ENCODE measurements around the gene SKP1.
A peak's percentile ranks its signal among the peaks of the same experiment; 100 is the strongest.

Gene SKP1

DNA sequence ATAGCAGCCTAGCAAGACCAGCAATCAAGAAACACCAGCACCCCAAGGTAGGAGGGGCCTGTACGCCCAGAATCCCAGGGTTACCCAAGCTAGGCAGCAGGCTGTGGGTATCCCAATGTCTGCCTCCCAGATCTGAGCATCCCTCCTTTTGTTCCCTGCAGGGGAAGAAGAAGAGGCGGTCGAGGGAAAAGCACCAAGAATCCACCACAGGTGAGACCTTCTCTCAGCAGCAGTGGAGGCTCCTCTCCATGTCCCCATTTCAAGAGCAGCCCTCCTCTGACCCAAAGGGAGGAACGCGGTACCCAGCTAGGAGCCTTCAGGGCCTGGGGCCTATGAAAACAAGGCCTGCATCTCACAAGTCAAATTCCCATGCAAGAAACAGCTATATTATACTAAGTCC is 33.3 kb downstream of the SKP1 start:
- peak; percentile 2 for DNase-seq

DNA sequence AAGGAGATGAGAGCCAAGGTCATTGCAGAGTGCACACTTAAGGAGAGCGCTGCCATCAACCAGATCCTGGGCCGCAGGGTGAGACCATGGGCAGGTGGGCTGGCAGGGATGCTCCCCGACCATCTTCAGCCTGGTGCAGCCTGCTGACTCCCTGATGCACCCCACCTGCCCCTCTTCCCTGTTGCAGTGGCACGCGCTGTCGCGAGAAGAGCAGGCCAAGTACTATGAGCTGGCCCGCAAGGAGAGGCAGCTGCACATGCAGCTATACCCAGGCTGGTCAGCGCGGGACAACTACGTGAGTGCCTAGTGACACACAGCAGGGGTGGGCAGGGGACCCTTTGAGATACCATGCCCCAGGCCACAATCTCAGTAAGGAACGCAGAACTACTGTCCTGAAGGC is 33.9 kb downstream of the SKP1 start:
- peak; percentile 3 for DNase-seq

DNA sequence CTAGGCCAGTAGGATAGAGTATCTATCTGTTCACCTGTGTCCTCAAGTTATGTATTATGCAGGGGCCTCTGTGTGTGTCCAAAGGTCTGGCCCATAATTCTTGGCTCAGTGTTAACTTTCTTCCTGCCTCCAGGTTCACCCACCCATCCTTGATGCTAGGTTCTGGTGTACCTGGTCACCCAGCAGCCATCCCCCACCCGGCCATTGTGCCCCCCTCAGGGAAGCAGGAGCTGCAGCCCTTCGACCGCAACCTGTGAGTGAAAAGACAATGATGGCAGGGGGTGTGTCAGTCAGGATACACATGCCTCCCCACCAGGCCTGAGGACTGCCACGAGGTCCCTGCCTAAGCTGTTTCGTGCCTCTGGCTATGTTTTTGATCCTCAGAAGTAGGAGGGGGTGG is 34.7 kb downstream of the SKP1 start:
- DNase-seq: no peak

DNA sequence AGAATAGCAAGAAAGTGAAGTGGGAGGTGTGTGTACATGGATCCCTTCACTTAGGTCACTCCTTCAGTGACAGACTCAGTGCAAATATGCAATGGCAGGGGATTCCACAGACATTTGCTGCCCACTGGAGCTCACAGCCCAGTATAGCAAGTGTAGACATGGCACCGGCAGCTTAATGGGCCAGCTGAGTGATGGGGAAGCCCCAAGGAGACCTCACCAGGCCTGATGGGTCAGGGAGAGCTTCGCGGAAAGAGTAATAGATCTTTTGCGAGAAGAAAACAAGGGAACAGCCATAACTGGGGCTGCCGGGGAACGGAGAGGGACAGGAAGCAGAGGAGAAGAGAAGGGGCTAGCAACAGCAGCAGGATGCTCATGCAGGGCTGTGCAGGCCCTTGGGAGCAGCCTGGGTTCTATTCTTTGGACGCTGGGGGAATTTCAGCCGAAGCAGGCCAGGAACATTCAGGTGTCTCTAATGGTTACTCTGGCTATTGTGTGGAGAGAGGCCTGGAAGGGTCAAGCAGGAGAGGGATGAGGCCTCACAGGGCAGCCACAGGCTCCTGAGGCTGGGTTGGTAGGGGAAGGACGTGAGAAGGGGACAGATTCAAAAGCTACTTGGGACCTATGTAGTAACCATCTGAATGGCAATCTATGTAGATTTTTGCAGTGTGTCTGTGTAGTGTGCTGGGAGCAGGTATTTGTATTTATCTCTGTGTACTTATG is 35.3 kb downstream of the SKP1 start:
- peak; percentile 15 for DNase-seq

DNA sequence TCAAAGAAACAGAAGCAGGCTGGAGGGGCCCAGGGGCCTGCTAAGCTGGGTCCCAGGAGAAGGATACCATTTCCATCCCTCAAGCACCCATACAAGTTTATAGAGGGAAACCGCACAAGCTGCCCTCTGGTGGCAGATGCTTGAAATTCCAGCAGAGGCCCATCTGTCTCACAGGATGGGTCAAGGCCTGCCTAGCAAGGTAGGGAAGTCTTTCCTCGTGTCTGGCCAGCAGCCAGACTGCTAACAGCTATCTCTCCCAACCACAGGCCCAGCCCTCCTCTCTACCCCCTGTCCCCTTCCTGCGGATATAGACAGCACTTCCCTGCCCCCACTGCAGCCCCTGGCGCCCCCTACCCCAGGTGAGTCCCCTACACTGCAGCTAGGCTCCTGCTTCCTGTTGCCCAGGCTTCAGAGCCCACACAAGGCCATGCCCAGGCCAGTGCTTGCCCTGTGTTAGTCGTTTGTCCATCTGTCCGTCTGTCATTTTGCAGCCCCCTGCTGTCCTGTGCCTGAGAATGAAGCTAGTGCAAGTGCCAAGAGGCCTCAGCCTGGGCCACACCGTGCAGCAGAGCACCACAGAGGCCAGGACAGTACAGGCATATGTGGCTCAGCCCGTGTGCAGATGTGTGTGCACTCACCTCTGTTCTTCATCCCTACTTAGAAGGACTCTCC is 36.1 kb downstream of the SKP1 start:
- peak; percentile 69 for DNase-seq

DNA sequence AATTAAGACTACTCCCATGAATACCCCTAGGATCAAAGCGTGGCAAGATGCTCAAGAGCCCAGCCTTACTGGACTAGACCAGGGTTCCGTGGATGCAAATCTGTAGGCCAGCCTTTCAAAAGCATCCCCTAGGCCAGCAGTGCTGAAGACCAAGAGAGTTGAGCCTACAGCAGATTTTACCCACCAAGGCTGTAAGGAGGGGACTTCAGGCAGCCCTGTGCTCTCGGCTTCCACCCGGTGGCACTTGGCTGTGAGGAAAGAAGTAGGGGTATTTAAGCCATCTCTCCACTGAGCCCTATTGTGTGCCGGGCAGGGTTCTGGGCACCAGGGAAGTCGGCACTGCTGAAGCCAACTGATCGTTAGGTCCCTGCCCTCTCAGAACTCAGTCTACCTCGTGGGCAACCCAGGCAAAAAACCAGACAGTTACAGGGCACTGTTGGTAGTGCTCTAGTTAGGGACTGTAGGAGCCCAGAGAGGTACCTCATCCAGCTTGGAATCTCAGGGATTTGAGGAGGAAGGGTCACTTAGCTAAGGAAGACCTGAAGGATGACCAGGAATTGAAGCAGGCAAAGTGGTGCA is 36.8 kb downstream of the SKP1 start:
- DNase-seq: peak; percentile 1

DNA sequence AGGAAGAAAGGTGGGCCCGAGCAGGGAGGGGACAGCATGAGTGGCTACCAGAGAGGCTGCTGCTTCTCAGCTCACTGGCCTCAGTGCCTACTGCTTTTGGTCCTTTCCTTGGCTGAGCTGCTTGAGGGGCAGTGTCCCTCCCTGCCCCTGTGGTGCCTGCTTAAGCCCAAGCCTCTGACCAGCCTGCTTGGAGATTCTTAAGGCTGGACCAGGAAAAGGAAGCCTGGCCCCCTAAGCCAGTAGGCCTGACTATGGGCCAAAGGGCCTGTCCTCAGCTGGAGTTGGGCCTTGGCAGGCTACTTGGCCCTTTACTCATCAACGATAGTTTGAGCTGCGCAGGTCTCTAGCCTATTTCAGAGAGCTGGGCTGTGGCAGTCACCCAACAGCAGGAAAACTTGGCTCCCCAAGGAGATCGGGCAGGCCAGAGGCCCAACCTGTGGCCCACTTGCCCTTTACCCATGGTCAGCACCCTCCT is 37.3 kb downstream of the SKP1 start:
- no peak for DNase-seq

DNA sequence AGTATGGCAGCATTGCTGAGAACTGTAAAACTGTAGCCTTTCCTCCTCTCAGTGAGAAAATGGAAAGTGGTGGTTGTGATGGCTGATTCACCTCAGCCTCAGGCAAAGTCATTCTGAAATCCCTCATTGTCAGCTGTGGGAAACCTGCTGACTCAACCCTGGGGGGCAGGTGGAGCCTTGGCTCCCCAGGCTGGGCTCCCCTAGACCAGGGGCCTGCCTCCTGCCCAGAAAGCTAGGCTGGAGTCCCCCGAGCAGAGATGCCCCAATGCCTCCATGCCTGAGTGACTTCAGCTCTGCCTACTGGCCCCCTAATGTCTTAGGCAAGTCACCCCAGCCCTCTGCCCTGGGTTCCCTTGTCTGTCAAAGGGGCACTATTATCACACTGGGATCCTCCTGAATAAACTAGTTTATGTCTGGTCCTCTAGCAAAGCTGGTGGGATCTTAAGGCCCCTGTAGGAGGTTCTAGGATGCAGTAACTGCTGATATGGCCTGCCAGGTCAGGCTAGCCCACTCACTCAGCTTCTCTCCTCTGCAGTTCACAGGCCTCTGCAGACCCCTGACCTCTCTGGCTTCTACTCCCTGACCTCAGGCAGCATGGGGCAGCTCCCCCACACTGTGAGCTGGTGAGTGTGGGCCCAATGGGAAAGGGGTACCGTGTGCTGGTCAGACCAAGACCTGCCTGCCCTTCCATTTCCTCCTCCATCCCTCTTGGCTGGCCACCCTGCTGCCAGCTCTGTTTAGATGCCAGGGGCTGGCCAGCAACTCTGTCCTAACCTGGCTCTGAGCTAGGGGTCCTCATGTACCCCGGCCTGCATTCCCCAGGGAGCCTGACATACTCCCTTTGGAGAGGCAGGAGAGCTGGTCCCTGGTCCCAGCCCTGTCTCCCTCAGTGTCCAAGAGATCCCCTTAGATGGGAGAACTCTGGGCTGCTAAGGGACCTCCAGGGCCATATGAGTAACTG is 38.1 kb downstream of the SKP1 start:
- peak; percentile 50 for DNase-seq

DNA sequence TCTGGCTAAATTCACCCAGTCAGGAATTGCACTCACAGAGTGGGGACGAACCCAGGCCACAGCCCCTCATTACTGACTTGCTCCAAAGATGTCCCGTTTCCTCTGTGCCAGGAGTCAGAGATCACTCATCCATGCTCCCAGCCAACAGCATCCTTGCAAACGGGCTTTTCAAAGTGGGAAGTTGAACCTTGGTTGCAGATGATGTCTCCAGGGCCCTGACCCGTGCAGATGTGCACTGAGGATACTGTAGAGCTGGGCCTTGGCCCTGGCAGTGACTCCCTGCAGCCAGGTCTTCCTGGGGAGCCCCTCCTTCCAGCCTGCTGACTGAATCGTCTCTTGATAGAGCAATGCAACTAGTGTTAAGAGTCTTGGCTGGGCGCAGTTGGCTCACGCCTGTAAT is 40.0 kb downstream of the SKP1 start:
- peak; percentile 10 for DNase-seq

DNA sequence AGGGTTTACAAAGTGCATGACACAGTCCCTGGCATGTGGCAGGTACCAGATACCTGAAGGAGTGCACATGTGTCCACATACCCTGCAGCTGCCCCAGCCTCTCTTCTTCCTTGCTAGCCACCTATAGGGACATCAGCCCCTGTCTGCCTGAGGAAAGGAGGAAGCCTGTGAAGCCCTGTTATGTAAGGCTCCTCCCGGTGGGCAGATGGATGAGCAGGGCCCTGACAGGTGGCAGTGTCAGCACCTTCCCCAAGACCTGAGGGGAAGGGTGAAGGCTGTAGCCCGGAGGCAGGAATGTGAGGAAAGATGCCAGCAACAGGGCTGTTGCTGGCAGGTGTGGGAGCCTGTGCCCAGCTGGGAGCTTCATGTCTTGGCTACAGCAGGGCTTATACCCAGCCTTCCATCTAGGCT is 40.5 kb downstream of the SKP1 start:
- peak; percentile 10 for DNase-seq

DNA sequence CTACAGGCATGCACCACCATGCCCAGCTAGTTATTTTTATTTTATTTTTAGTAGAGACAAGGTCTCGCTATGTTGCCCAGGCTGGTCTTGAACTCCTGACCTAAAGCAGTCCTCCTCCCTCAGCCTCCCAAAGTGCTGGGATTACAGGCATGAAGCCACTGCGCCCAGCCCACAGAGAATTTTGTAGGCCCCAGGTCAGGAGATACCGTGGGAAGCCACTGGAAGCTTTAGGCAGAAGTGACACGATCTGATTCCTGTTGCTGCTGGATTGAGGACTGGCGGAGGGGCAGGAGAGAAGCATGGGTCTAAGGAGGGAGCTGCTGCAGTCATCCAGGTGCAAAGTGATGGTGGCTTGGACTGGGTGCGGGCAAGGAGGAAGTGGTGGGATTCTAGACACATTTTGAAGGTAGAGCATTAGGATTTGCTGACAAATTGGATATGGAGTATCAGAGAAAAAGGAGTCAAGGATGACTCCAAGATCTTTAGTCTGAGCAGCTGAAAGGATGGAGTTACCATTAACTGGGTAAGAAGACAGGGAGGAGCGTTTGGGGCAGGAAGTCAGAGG is 41.6 kb downstream of the SKP1 start:
- peak; percentile 8 for DNase-seq

DNA sequence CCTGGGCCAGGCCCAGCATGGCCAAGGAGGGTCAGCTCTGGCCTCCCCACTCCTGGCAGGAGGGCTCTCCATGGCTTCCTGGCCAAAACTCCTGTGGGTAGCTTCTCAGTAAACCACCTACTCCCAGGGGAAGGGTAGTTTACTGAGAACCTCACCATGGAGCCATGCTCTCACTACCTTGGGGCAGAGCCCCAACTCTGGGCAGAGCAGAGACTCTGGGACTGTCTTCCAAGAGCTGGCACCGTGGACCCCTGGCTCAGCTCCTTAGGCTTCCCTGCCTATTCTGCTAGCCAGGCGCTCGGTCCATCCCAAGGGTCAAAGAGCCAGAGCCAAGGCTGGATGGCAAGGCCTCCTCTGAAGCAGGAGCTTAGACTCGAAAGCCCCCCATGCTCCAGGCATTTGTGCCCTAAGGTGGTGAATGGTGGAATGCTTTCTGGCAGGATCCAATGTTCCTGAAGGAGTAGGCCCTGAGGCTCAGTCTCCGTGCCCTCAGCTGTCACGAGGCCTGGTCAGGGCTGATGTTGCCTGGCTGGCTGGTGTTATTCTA is 42.7 kb downstream of the SKP1 start:
- DNase-seq: no peak

DNA sequence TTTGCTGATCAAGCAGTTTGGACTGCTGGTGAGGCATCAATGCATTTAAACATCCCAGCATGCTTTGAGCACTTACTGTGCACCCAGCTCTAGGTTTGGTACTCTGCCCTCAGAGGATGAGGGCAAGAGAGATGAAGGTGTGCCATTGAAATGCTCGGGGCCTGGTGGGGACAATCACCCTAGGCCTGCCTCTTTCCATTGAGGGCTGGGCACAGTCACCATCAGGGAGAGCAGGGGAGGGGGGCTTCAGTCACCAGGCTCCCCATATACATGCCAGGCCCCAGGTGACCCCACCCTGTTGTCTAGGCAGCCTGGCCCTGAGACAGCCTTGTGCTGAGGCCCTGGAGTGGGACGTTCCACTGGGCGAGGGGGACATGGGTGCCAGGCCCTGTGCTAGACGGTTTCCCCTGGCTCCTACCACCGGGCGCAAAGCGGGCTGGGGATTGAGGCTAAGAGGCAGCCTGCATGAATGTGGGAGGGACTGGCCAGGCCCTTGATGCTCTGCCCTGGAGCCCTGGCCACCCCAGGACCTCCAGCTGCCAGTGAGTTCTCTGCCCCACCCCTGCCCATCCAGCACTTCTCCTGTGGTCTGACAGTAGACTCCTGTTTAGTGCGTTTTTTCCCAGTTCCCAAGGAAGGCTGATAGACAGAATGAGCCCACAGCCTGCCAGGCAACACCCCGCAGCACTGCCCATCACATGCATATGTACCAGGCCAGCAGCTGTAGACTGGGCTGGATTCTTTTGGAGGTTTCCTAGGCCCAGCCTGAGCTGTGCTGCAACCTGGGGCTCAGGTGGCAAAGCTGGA is 43.4 kb downstream of the SKP1 start:
- peak; percentile 30 for DNase-seq

DNA sequence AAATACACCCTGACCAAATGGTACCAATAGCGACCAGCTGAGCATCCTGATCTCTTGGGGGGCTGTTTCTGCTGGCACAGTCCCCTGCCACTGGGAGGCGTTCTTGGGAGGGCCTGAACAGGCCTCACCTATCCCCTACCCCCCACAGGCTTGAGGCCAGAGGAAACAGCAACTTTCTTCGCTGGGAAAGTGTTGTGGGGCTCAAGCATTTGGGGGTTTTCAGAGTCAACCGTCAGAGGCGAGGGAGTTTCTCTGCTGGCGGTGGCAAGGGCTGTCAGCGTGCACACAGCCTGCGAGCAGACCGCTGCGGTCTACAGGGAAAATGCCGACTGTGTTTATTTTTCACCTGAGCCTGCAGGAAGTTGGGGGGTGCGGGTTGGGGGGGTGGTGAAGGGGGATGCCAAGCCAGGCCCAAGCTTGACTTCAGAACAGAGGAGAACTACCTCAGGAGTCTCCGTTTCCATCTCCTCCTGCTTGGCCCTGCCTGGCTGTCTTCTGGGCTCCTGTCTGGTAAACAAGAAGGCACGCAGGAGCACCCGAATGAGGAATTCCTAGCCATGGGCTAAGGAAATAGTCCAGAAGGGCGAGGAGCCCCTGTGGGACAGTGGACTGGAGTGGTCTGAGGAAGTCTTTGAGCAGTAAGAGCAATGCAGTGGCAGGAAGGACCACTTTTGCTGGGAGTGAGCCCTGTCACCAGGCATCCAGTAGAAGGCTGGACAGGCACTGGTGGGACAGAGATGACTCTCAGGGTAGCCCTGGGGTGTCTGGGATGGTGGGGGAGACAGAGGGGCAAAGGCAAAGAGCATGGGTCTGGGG is 44.2 kb downstream of the SKP1 start:
- peak; percentile 88 for DNase-seq

DNA sequence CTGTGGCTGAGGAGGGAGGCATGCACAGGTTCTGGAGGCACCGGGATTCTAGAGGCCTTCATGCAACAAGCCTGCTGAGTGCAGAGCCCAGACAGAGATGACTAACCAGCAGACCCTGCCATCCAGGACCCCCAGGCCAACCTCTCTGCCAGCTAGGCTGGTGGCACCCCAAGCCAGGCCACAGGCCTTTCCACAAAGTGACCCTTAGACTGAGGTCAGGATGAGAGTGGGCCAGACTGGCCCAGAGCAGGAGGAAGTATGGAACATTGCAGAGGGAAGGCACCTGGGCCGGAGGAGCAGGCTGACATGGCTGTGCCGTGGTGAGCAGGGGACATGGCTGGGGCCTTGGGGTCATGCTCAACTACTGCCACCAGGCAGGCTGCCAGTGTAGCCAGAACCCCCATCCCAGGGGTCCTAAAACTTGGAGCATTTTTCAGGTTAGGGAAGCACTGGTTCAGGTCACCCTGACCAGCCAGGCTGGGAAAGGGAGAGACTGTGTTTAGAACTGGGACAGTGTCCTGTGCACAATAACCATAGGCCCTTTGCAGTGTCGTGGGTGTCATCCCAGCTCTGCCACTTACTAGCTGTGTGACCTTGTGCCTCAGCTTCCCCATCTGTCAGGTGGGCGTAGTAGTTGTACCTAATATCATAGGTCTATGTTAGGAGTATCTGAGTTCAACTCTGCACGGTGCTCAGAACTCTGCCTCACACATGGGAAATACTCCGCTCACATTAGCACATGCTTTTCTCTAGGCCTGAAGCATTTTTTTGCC is 45.0 kb downstream of the SKP1 start:
- peak; percentile 26 for DNase-seq

DNA sequence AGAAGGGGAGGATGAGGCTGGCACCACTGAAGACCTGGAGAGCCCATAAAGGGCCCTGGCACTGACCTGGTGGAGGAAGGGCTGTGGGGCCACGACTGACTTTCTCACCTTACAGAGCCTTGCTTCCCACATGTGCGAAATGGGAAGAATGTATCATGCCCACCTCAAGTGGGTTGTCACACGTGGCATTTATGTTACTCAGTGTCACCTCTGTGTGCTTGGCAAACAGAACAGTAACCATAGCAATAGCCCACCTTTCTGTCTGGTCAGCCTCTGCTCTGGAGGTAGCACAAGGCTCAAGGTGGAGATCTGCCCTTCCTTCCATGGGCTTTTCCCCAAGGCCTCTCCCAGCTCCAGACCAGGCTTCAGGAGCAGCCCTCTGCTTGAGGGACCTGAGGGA is 45.6 kb downstream of the SKP1 start:
- peak; percentile 24 for DNase-seq

DNA sequence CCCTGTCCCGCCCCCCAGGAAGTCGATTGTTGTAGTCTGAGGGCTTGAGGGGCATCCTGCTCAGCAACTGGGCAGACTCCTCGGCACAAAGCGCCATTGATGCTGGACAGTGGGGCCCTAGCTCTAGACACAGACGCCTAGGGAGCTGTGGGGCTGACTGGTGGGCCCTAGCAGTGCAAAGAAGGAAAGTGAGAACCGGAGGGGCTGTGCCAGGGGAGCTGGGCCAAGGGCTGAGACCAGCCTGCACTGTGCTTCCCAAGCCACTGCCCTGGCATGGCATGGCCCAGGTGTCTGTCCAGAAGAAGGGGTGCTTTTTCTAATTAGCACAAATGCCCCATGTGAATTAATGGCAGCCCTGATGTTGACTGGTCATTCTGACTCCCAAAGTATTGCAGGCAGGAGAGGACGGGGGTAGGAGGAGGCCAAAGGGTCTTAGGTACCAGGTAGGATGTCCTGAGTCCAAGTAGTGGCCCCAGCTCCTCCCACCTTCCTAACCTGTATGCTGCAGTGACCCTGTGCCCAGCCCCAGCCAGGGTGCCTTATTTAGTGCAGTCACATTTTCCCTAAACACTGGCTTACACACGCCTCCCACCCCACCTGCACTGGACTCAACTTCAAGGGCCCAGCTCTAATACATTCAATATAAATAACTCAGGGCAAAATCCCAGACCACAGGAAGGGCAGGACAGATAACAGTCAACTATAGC is 46.4 kb downstream of the SKP1 start:
- DNase-seq: no peak

DNA sequence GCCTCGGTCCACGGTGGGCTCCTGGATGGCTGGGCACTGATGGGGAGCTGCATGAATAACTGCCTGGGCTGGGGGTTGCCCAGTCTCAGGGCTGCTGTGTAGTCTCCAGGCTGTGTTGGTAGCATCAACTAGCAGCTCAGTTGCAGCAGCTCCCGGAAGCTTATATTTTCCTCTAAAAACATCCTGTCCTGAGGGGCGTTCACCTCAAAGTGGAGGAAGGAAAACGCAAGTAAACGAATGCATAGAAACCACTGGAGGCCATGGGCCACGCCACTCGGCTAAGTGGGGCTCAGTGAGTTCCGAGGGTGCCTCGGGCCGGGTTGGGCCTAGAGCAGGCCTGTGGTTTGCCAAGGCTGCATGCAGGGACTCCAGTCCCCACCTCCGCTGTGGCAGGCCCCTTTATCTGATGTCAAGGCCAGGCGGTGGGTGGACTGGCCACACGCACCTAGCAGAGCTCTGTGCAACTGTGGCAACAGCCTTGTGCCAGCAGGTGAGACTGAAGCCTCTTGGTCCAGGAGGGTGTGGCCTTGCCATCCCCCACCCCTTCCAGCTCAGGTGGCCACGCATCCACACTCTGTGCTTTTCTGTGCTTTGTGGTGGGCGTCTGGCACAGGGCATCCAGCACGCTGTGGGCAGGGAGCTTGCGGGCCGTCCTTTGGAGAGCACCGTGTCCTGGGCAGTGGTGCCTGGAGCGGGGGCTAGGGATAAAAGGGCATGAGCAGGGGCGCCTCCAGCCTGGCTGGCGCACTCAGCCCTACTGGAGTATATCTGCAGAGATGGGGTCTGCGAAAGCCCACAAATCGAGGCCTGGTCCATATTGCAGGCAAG is 47.1 kb downstream of the SKP1 start:
- peak; percentile 58 for DNase-seq
